T1000 (cell line): ENCODE data around the gene ROM1.
"Not testable (repeated sequence)": the region's sequence is repeated elsewhere in the genome, so short reads cannot be mapped to it uniquely, and the experiment has no call there.

Source experiments
- DNase-seq: peaks from one replicate; lab custom pipeline; 2025; ENCODE audit warnings: mixed read lengths; lab: John Stamatoyannopoulos, UW

Gene ROM1

DNA sequence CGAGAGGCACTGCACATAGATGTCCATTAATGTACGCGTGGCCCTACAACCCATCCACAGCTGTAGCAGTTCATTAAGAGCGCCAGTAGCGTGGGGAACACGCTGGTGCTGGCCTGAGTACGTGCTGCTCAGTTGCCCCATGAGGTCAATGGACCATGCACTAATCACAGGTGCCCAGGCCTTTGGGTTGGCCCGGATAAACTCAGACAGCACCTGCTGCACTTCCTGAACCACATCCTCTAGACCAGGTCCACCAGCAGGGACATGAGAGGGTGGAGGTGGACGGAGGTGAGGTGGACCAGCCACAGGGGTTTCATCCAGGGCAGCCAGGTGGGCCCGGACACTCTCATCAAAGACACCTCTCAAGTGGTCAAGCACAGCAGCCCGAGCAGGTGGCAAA lies 36.4 kb downstream of the ROM1 start:
- no peak for DNase-seq

GRCh38 chr11:62650283-62650682 lies 37.2 kb downstream of the ROM1 start:
- not testable (repeated sequence) for DNase-seq

DNA sequence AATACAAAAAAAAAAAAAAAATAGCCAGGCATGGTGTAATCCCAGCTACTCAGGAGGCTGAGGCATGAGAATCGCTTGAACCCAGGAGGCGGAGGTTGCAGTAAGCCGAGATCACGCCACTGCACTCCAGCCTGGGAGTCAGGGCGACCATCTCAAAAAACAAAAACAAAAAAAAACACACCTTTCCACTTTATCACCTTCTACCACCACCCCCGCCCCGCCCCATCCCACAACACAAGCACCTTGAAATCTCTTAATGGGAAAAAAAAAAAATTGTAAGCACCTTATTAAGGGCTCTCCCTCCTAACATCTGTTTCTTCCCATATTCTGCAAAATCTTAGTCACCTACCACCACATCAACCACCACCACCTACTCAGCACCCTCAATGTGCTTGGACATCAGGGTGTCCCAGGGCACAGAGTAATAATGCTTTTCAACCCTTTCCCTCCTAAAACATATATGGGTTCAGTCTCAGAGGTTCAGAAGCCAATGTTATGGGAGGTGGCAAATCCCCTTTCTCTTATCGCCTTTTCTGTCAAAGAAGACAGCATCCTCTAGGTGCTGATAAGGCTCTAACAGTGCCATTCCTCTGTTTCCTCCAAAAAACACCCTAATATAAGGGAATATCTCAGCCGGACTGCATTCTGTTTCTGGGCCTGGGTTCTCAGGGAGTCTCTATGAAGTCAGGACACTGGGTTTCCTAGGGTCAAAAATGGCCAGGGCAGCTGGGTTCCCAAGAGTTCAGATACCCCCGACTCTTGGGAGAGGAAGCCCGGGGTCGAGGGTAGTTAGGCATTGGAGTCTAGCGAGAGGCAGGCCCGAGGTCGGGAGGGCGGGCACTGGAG lies 39.3 kb downstream of the ROM1 start:
- no peak for DNase-seq

DNA sequence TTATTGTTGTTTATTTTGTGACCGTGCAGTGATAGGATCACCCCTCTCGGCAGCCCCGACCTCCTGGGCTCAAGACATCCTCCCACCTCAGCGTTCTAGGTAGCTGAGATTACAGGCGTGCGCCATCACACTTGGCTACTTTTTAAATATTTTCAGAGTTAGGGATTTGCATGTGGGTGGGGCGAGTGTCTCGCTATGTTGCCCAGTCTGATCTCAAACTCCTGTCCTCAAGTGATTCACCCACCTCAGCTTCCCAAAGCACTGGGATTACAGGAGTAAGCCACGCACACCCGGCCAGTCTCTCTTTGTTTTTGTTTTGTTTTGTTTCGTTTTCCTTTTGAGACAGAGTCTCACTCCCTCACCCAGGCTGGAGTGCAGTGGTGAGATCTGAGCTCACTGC lies 41.2 kb downstream of the ROM1 start:
- DNase-seq = no peak

GRCh38 chr11:62656796-62657429 lies 43.9 kb downstream of the ROM1 start:
- DNase-seq = no peak

GRCh38 chr11:62664405-62665074 lies 51.5 kb downstream of the ROM1 start:
- peak; percentile 15 for DNase-seq
